Endothelial cell of umbilical vein (primary cell): ENCODE measurements around the gene SULF2.

Experiments
- POLR2A ChIP-seq: IDR thresholded peaks from 2 replicates; pipeline ENCODE4 v1.6.1; 2012; ENCODE audit warnings: low read depth, mild to moderate bottlenecking, control low read depth, low read length
- TF ChIP-seq, protein P1 (sequence below), 2 donors: IDR thresholded peaks; 1 replicate in 1 of 2; 2 replicates in 1 of 2; pipeline ENCODE4 v1.5.1; 2011; ENCODE audit warnings: low read length in 2 of 2, mild to moderate bottlenecking in 2 of 2, moderate library complexity in 2 of 2, control low read depth in 1 of 2, inconsistent platforms in 1 of 2, low read depth in 1 of 2; ENCODE audit not compliant: insufficient read depth in 1 of 2; ENCODE audit errors: extremely low read depth in 1 of 2

DNA sequence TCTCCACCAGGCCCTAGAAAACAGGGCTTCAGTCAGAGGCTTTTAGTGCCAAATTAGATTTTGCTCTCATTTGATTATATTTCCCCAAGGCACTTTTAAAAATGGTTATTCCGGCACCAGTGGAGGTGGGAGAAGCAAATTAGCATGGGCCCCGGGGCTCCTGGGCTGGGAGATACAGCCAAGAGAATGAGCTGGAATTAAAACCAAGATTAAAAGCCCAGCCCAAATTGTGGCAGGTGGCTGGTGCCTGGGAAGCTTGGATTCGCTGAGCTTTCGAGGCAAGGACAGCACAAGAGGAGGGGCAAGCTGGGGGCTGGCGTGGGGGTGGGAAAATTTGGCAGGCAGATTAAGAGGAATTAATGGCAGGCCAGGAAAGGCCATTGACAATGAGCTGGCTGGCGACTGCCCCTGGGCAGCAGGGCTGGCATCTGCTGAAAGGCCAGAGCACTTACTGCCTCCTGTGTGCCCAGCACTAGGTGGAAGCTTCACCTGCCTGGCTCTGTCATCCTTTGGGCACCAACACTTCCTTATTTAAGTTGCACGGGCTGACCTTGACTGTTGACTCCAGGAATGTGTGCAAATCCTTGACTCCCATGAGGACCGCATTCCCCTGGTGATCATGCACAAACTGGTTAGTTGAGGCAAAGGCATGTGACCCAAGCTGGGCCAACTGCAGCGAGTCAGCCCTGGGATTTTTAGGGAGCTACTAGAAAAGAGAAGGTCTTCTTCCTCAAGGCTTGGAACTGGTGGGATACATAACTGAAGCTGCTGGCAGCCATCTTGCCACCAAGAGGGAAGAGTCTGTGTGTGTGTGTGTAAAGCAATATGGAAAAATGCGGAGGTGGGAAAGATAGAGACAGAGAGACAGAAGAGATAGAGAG is 76.1 kb downstream of the SULF2 start:
- TF ChIP-seq, protein P1, sequence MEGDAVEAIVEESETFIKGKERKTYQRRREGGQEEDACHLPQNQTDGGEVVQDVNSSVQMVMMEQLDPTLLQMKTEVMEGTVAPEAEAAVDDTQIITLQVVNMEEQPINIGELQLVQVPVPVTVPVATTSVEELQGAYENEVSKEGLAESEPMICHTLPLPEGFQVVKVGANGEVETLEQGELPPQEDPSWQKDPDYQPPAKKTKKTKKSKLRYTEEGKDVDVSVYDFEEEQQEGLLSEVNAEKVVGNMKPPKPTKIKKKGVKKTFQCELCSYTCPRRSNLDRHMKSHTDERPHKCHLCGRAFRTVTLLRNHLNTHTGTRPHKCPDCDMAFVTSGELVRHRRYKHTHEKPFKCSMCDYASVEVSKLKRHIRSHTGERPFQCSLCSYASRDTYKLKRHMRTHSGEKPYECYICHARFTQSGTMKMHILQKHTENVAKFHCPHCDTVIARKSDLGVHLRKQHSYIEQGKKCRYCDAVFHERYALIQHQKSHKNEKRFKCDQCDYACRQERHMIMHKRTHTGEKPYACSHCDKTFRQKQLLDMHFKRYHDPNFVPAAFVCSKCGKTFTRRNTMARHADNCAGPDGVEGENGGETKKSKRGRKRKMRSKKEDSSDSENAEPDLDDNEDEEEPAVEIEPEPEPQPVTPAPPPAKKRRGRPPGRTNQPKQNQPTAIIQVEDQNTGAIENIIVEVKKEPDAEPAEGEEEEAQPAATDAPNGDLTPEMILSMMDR (IDR thresholded peaks at IDR 0.05; ENCODE audit: extremely low read depth in 1 of 2, insufficient read depth in 1 of 2, low read depth in 1 of 2, low read length in 2 of 2), result no peak
- no peak for TF ChIP-seq POLR2A
